ENCODE data around the gene KATNBL1. TPM values are rescaled to one million over a fixed set of nuclear protein-coding genes. Genes with fewer than 3 reads are reported as not detected.

KATNBL1 gene
- total RNA-seq = 10 to 100 TPM; 40.5 to 44.5 TPM

GRCh38 chr15:34209421-34210282 is at the start of gene KATNBL1:
TSS of gene KATNBL1 (minus strand) at chr15:34210096. CDS start at chr15:34163676, 46,420 bp downstream.
- Mint-ChIP-seq H3K9me3 (ENCODE audit: insufficient read depth) (no peaks in the 10 kb centered on the region), H3K4me3 (peak within 1 kb of the TSS; percentile 93), H3K27ac (peak within 1 kb of the TSS; percentile 90), H3K36me3 (ENCODE audit: low read depth) (peaks cover 10% of the 10 kb centered on the region), H3K4me1 (ENCODE audit: low read depth) (peaks cover 17% of the 10 kb centered on the region), H3K27me3 (ENCODE audit: low read depth) (peaks cover 3% of the 10 kb centered on the region)
- ATAC-seq (peak; percentile 96), DNase-seq (peak; percentile 98)
- ChIA-PET POLR2A (interaction anchor here (0.6 to 2.4 kb wide), 8 partner anchors 15 to 147 kb away, joined by 3 to 19 read pairs (median 8); partner anchors contain the start of genes EMC4, EMC7 and PGBD4), CTCF (interaction anchor here (0.7 to 6.2 kb wide), 32 partner anchors 10 to 609 kb away, joined by 3 to 80 read pairs (median 4); partner anchors contain the start of genes EMC4, LPCAT4 and NOP10)

GRCh38 chr15:34259566-34259965 is 49.7 kb upstream of the KATNBL1 start:
- ATAC-seq (no peak), DNase-seq (no peak)
- CTCF ChIA-PET = interaction anchor here (0.5 to 2.1 kb wide), 4 partner anchors 19 to 330 kb away, joined by 3 to 6 read pairs (median 3); partner anchors contain the start of gene LPCAT4
- no peak overlapping the region for H3K4me3 Mint-ChIP-seq
- peak overlapping the region; percentile 1 for H3K27ac Mint-ChIP-seq
- H3K9me3 Mint-ChIP-seq (ENCODE audit: insufficient read depth) = no peaks in the 10 kb centered on the region
- peaks cover 13% of the 10 kb centered on the region for H3K36me3 Mint-ChIP-seq (ENCODE audit: low read depth)
- POLR2A ChIA-PET = no interaction called here
- H3K27me3 Mint-ChIP-seq (ENCODE audit: low read depth) = no peaks in the 10 kb centered on the region
- H3K4me1 Mint-ChIP-seq (ENCODE audit: low read depth) = no peaks in the 10 kb centered on the region

GRCh38 chr15:34258151-34258550 is 48.3 kb upstream of the KATNBL1 start:
- Mint-ChIP-seq H3K27ac (no peak overlapping the region), H3K4me3 (no peak overlapping the region), H3K27me3 (ENCODE audit: low read depth) (no peaks in the 10 kb centered on the region), H3K9me3 (ENCODE audit: insufficient read depth) (no peaks in the 10 kb centered on the region), H3K36me3 (ENCODE audit: low read depth) (peaks cover 23% of the 10 kb centered on the region), H3K4me1 (ENCODE audit: low read depth) (no peaks in the 10 kb centered on the region)
- ChIA-PET POLR2A (no interaction called here), CTCF (interaction anchor here (1.1 to 2.1 kb wide), 2 partner anchors 10 to 109 kb away, joined by 3 to 6 read pairs; partner anchors contain the start of gene LPCAT4)
- ATAC-seq (no peak), DNase-seq (no peak)

- no peaks in the 10 kb centered on the region for H3K9me3 Mint-ChIP-seq (ENCODE audit: insufficient read depth)
- no peak overlapping the region for H3K4me3 Mint-ChIP-seq
- no peak overlapping the region for H3K27ac Mint-ChIP-seq
- ATAC-seq (no peak), DNase-seq (no peak)
- H3K4me1 Mint-ChIP-seq (ENCODE audit: low read depth) = no peaks in the 10 kb centered on the region
- H3K36me3 Mint-ChIP-seq (ENCODE audit: low read depth) = peaks cover 42% of the 10 kb centered on the region
- ChIA-PET POLR2A (no interaction called here), CTCF (interaction anchor here (0.9 kb wide), 1 partner anchor 11 kb away, joined by 3 read pairs; no protein-coding TSS in a partner anchor)
- no peaks in the 10 kb centered on the region for H3K27me3 Mint-ChIP-seq (ENCODE audit: low read depth)
These were observed 42.6 kb upstream of the KATNBL1 start for GRCh38 chr15:34252545-34252944.

GRCh38 chr15:34248190-34248589 is 38.3 kb upstream of the KATNBL1 start:
- Mint-ChIP-seq H3K27ac (no peak overlapping the region), H3K27me3 (ENCODE audit: low read depth) (no peaks in the 10 kb centered on the region), H3K4me1 (ENCODE audit: low read depth) (no peaks in the 10 kb centered on the region), H3K36me3 (ENCODE audit: low read depth) (peaks cover 36% of the 10 kb centered on the region), H3K9me3 (ENCODE audit: insufficient read depth) (no peaks in the 10 kb centered on the region), H3K4me3 (no peak overlapping the region)
- ATAC-seq (no peak), DNase-seq (no peak)
- ChIA-PET CTCF (interaction anchor here (1.3 to 2.8 kb wide), 2 partner anchors 10 to 119 kb away, joined by 3 to 16 read pairs; partner anchors contain the start of gene LPCAT4), POLR2A (no interaction called here)

GRCh38 chr15:34246276-34246976 is 36.5 kb upstream of the KATNBL1 start:
- no peak for ATAC-seq
- Mint-ChIP-seq H3K4me1 (ENCODE audit: low read depth) (no peaks in the 10 kb centered on the region), H3K36me3 (ENCODE audit: low read depth) (peaks cover 34% of the 10 kb centered on the region), H3K9me3 (ENCODE audit: insufficient read depth) (no peaks in the 10 kb centered on the region), H3K27ac (no peak overlapping the region), H3K27me3 (ENCODE audit: low read depth) (no peaks in the 10 kb centered on the region), H3K4me3 (no peak overlapping the region)
- CTCF ChIA-PET = interaction anchor here (1.5 to 2.1 kb wide), 2 partner anchors 13 to 121 kb away, joined by 3 to 8 read pairs; partner anchors contain the start of gene LPCAT4
- POLR2A ChIA-PET = no interaction called here
- DNase-seq = no peak

- ChIA-PET POLR2A (interaction anchor here (1.4 to 1.9 kb wide), 2 partner anchors 99 to 123 kb away, joined by 3 to 4 read pairs; partner anchors contain the start of gene LPCAT4), CTCF (interaction anchor here (0.9 to 4.4 kb wide), 4 partner anchors 10 to 124 kb away, joined by 3 to 93 read pairs (median 18); partner anchors contain the start of genes LPCAT4, NOP10 and NUTM1)
- Mint-ChIP-seq H3K27ac (no peak overlapping the region), H3K36me3 (ENCODE audit: low read depth) (peaks cover 36% of the 10 kb centered on the region), H3K9me3 (ENCODE audit: insufficient read depth) (no peaks in the 10 kb centered on the region), H3K4me3 (no peak overlapping the region), H3K4me1 (ENCODE audit: low read depth) (peaks cover 18% of the 10 kb centered on the region), H3K27me3 (ENCODE audit: low read depth) (no peaks in the 10 kb centered on the region)
- no peak for DNase-seq
- ATAC-seq = no peak
These were observed 33.3 kb upstream of the KATNBL1 start for GRCh38 chr15:34243226-34243625.

- ChIA-PET CTCF (interaction anchor here (0.8 to 4.4 kb wide), 19 partner anchors 9 to 180 kb away, joined by 3 to 93 read pairs (median 7); partner anchors contain the start of genes EMC4, LPCAT4, NOP10 and NUTM1), POLR2A (interaction anchor here (1.0 to 1.7 kb wide), 2 partner anchors 125 to 141 kb away, joined by 3 to 5 read pairs; partner anchors contain the start of genes EMC7, LPCAT4 and PGBD4)
- DNase-seq = no peak
- Mint-ChIP-seq H3K4me3 (no peak overlapping the region), H3K9me3 (ENCODE audit: insufficient read depth) (no peaks in the 10 kb centered on the region), H3K4me1 (ENCODE audit: low read depth) (peaks cover 18% of the 10 kb centered on the region), H3K27me3 (ENCODE audit: low read depth) (no peaks in the 10 kb centered on the region), H3K36me3 (ENCODE audit: low read depth) (peaks cover 38% of the 10 kb centered on the region), H3K27ac (no peak overlapping the region)
- ATAC-seq = no peak
These were observed 32.4 kb upstream of the KATNBL1 start for GRCh38 chr15:34242331-34242710.

GRCh38 chr15:34241376-34242330 is 31.8 kb upstream of the KATNBL1 start:
- Mint-ChIP-seq H3K9me3 (ENCODE audit: insufficient read depth) (no peaks in the 10 kb centered on the region), H3K27ac (no peak overlapping the region), H3K36me3 (ENCODE audit: low read depth) (peaks cover 43% of the 10 kb centered on the region), H3K4me3 (no peak overlapping the region), H3K4me1 (ENCODE audit: low read depth) (peaks cover 18% of the 10 kb centered on the region), H3K27me3 (ENCODE audit: low read depth) (no peaks in the 10 kb centered on the region)
- DNase-seq (peak; percentile 61), ATAC-seq (peak; percentile 79)
- CTCF ChIA-PET = interaction anchor here (0.7 to 4.4 kb wide), 28 partner anchors 9 to 179 kb away, joined by 3 to 93 read pairs (median 4); partner anchors contain the start of genes EMC4, LPCAT4, NOP10 and NUTM1
- POLR2A ChIA-PET = interaction anchor here (0.9 to 1.7 kb wide), 6 partner anchors 12 to 140 kb away, joined by 3 to 5 read pairs (median 4); partner anchors contain the start of genes EMC7, LPCAT4, NOP10 and NUTM1

GRCh38 chr15:34240537-34240936 is 30.6 kb upstream of the KATNBL1 start:
- ATAC-seq = no peak
- H3K4me3 Mint-ChIP-seq = no peak overlapping the region
- peaks cover 18% of the 10 kb centered on the region for H3K4me1 Mint-ChIP-seq (ENCODE audit: low read depth)
- H3K27ac Mint-ChIP-seq = peak overlapping the region; percentile 35
- H3K36me3 Mint-ChIP-seq (ENCODE audit: low read depth) = peaks cover 50% of the 10 kb centered on the region
- no peaks in the 10 kb centered on the region for H3K9me3 Mint-ChIP-seq (ENCODE audit: insufficient read depth)
- ChIA-PET POLR2A (interaction anchor here (0.9 to 1.7 kb wide), 4 partner anchors 11 to 127 kb away, joined by 3 to 5 read pairs (median 4); partner anchors contain the start of genes LPCAT4, NOP10 and NUTM1), CTCF (interaction anchor here (1.1 to 4.4 kb wide), 11 partner anchors 8 to 131 kb away, joined by 3 to 93 read pairs (median 13); partner anchors contain the start of genes EMC4, LPCAT4, NOP10 and NUTM1)
- no peak for DNase-seq
- H3K27me3 Mint-ChIP-seq (ENCODE audit: low read depth) = no peaks in the 10 kb centered on the region

All from activated CD8-positive, alpha-beta T cell treated with anti-CD3 and anti-CD28 coated beads, Interleukin-2, amount 10 ng/mL, durations not matched to agents 7 days and 5 days (primary cell).